NCI-H748 (cell line): Measurements from ENCODE around the gene VEPH1.

Experiments used
- DNase-seq: peaks from one replicate; lab custom pipeline; 2025; ENCODE audit not compliant: unreplicated experiment; lab: John Stamatoyannopoulos, UW

VEPH1 gene

GRCh38 chr3:157502916-157503595 lies at the start of gene VEPH1:
Gene VEPH1, minus strand, starts transcription at chr3:157503416. Its CDS starts 8,067 bp downstream, at chr3:157495349.
- no peak for DNase-seq

GRCh38 chr3:157551961-157552360 lies 48.7 kb upstream of the VEPH1 start:
- no peak for DNase-seq

GRCh38 chr3:157549498-157549897 lies 46.3 kb upstream of the VEPH1 start:
- DNase-seq = no peak

DNA sequence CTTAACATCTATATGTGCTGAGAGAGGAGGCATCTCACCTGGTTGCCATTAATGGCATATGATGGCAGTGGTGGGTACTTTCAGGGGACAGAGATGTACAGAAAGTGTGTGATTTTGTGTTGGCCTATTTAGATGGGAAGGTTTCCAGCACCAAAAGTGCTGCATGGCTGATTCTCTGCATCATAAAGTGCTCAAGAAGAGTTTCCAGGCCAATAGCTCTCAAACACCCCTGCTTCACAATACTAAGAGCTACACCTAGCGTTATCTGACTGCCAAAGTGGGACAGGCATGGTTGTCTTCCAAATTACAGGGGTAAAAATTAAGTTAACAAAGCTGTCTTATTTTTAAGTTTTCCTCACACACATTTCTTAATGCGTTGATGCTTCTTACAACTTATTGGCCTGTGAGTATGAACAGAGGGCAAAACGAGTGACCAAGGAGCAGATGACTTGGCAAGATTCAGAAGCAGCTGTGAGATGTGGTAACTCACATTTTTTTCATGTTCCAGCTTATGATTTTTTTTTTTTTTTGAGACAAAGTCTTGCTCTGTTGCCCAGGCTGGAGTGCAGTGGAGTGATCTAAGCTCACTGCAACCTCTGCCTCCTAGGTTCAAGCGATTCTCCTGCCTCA lies 41.4 kb upstream of the VEPH1 start:
- DNase-seq = no peak

GRCh38 chr3:157543501-157544035 lies 40.4 kb upstream of the VEPH1 start:
- DNase-seq = no peak

GRCh38 chr3:157542711-157543500 lies 39.7 kb upstream of the VEPH1 start:
- peak; percentile 26 for DNase-seq

DNA sequence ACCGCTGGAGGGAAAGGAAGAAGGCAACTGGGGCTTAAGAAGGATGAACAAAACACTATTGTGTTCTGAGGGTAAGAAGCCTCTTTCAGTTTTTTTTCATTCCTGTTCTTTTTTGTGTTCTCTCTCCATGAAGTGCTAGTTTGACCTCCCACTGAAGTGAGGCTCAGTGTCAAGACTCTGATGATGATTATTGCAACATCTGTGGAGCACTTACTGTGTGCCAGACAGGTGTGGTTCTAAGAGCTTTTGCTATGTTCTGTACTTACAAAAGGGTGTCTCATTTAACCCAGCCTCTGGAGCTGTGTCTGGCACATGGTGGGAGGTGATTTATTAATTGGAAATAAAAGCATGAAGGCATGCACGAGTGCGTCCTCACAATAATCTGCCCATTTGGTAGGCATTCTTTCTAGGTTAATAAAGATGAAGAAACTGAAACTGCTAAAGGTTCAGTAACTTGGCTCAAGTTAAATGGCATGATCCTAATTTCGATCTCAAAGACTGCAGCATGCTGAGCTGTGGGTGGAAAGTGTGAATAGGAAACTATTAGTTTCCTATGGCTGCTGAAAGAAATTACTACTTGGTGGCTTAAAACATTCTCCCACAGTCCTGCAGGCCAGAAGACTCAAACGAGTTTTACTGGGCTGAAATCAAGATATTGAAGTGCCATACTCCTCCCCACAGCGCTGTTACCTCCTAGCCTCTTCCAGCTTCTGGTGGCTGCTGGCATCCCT lies 38.5 kb upstream of the VEPH1 start:
- DNase-seq = no peak

GRCh38 chr3:157540656-157541055 lies 37.4 kb upstream of the VEPH1 start:
- DNase-seq = no peak

DNA sequence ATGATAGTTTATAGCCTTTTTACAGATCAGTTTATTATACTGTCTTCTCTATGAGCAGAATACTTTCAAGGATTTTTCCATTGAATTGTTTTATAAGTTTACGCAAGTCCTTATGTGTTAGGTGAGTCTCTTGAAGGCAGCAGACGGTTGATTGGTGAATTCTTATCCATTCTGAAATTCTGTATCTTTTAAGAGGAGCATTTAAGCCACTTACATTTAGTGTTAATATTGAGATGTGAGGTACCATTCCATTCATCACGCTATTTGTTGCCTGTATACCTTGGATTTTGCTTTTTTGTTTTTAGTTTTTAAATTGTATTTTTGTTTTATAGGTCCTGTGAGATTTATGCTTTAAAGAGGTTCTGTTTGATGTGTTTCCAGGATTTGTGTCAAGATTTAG lies 32.5 kb upstream of the VEPH1 start:
- DNase-seq = no peak

- no peak for DNase-seq
Measured at GRCh38 chr3:157534725-157535161, 31.5 kb upstream of the VEPH1 start.

DNA sequence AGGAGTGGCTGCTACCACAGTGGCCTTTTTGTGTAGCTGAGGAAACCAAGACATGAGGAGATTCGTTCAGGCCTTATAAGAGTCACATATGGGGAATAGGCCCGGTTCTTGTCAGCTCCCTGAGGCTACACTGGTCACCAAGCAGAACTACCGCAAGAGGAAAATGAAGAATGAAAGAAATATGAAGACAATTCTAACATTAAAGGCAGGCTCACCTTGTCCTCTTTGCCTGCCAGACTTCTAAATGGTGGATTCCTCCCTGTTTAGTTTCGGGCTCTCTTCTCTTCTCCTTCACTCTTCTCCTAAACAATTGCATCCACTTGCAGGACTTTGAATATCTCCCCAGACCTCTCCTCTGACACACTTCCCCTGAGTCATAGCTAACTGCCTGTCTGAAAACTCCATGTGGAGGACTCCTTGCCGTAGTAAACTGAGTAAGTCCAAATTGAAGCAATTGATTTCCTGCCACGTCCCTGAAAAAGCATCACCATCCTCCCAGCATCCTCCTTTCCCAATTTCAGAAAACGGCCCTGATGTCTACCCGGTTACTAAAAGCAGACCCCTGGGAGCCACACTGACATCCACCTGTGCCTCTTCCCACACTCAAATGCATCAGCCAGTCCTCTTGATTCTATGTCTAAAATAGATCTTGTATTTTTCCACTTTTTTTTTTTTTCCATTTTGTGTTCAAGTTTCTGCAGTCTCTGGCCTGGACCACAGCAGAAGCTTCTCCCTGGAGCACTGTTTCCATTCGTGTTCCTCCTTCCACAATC lies 30.3 kb upstream of the VEPH1 start:
- no peak for DNase-seq

DNA sequence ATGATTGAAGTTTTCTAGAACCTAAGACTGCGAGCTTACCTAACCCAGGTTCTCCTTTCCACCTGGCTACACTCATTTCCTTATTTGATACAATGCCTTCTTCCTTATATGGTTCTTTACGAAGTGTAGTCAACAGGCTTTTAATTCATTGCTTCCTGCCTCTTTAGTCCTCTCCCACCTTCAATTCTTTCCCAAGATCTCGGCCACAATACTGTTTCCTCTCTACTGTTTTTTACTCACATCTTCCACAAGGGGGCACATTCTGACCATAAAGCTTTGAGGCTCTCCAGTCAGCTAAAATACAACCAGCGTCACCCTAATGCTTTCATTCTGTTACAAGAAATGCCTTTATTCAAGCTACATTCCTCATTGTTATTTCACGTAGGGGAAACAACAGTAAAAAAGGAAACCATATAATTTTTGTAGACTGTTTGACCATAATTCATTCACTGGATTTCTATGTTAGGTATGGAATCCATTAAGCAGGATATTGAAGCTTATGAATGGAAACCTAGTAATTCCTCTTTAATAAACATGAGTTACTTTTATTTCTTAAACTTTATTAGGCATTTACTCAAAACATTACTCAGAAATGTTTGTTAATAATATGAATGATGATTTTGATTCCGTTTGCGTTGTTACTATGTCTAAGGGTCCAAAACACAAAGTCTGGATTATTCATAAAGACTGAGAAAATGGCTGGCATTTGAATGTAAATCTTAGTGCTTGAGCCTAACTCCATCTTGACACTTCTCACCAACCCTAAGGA lies 29.5 kb upstream of the VEPH1 start:
- DNase-seq = peak; percentile 52

DNA sequence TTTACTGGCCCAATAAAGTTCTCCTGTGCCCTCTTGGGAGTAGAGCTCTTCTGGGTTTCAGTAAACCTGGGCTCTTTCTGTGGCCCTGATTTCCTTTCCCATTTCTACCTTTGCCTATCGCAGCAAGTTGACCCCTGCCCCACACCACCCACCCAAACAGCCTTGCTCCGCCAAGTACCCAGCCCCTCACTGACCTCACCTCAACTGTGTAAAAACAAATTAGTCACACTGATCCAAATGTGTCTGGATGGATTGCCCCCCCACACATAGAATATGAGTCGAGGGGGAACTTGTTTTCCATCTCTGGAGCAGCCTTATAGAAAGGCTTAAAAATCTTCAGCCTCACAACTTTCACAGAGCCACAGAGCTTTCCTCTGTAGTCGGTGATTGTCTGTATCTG lies 28.6 kb upstream of the VEPH1 start:
- DNase-seq = no peak

- DNase-seq = no peak
Measured at GRCh38 chr3:157531301-157531660, 28.1 kb upstream of the VEPH1 start.

DNA sequence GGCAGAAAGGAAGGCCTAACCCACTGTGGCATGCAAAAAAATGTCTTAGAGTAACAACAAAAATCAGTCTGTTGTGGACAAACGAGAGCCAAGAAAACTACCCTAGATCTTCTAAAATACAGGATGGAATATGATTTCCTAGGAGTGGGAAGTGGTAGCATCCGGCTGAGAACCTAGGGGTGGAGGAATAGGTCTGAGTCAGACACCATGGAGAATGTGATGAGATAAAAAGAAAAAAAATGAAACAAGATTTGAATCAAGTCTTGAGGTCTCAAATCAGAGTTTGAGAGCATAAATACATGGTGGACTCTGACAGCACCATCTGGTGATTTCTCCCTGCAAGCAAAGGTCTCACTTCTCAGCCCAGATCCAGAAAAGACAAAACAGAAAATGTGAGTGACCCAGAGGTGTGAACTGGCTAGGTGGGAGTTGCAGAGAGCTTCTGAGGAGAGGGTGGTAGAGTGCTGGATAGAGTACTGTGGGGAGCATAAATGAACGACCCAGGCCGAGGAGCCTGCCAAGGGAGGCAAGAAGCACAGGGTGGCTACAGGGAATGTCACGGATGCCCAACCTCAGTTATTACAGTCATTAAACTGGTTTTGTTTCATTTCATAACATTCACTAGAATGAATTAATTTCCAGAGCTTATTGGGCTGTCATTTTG lies 27.6 kb upstream of the VEPH1 start:
- no peak for DNase-seq

- DNase-seq = no peak
Measured at GRCh38 chr3:157529751-157530150, 26.5 kb upstream of the VEPH1 start.

GRCh38 chr3:157529085-157529484 lies 25.9 kb upstream of the VEPH1 start:
- DNase-seq = no peak

- DNase-seq = no peak
Measured at GRCh38 chr3:157527131-157527881, 24.1 kb upstream of the VEPH1 start.
